Stimulated activated CD8-positive, alpha-beta memory T cell treated with anti-CD3 and anti-CD28 coated beads, Interleukin-7, amount 100 ng/mL, for 48 hours (primary cell): ENCODE results near the gene CAMK2N1.
"Not testable (repeated sequence)": the region's sequence is repeated elsewhere in the genome, so short reads cannot be mapped to it uniquely, and the experiment has no call there.

Experiments
- DNase-seq, 2 donors: peaks; one replicate each; pipeline ENCODE4 v3.0.0-alpha.2; 2020; ENCODE audit warnings: low read depth in 1 of 2; ENCODE audit errors: extremely low read depth in 1 of 2

The CAMK2N1 gene

GRCh38 chr1:20485527-20486456, at the start of gene CAMK2N1:
TSS of gene CAMK2N1 (minus strand) at chr1:20486210. CDS start at chr1:20485379, 831 bp downstream.
- DNase-seq: no peak

- DNase-seq: no peak
Observed at GRCh38 chr1:20534659-20535417, 48.8 kb upstream of the CAMK2N1 start.

GRCh38 chr1:20533635-20534034, 47.6 kb upstream of the CAMK2N1 start:
- DNase-seq: no peak

DNA sequence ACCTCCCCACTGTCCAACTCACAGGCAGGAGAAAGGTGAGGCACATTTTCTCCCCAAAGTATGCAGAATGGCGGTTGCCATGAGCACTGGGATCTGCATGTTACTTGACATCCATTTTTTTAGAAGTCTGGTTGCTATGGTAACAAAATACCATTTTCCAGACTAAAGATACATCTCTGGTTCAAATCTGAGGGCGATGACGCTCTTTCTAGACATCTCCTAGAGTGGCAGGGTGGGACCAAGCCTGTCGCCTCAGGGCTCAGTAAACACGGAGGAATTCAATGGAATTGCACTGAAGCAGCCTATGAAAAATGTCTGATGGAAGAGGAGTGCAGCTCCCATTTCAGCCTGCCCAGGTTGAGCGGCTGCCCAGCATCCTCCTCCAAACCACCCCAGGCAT, 44.9 kb upstream of the CAMK2N1 start:
- DNase-seq: no peak

GRCh38 chr1:20530306-20530705, 44.3 kb upstream of the CAMK2N1 start:
- no peak for DNase-seq

DNA sequence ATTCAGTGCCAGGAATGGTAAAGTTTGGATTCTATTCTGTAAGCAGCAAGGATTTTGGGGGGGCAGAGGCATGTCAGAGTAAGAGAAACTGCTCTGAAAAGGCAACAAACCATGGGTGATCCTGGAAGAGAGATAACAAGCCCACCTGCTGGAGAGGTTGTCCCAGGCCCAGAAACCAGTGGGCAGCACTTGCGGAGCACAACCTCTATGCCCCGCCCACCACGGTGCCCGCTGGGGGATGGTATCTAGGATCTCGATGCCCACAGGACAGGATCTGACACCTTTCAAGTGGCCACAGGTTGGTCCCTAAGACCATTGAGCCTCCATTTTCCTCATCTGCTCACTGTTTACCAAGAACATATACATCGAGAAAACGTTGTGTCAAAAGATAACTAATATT, 42.2 kb upstream of the CAMK2N1 start:
- DNase-seq: no peak

GRCh38 chr1:20526267-20526666, 40.3 kb upstream of the CAMK2N1 start:
- DNase-seq: no peak

DNA sequence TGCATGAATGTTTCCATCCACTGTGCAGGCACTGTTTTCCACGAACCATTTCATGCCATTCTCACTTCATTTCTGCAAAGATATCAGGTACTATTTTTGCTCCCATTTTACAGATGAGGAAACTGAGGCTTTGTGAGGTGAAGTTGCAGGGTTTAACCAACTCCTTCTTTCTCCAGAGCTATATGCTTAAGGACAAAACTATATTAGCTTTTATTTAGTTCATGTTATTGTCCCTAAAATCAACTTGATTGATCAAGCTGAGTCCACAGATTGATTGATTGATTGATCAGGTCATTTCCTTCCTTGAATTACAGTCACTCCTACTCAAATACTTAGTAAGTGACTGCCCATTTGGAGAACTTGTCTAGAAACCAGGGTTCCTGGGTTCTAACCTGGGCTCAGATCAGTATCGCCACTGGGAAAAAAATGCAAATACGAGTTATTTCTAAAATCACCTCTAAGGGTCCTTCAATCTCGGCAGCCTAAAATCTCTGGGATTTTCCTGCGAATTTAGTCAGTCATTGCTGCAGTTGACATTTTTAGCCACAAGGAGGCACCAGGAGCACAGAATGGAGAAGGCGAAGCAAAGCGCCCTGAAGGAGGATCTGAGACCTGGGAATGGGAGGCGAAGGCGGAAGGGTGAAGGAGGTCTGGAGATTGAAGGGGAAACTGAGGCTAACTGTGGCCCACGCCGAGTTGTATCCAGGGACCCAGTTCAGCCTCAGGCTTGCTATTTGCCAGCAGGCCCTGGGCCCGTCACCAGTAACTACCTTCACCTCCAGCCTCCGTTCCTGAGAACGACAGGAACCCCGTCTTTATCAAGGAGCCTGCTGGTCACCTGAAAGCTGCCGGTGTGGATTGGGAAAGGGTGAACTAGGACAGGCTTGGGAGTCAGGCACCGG, 36.2 kb upstream of the CAMK2N1 start:
- peak; percentile 7 to 42 for DNase-seq

- DNase-seq: not testable (repeated sequence)
Observed at GRCh38 chr1:20519609-20520262, 33.7 kb upstream of the CAMK2N1 start.

- no peak for DNase-seq
Observed at GRCh38 chr1:20511518-20512428, 25.8 kb upstream of the CAMK2N1 start.

GRCh38 chr1:20508411-20508771, 22.4 kb upstream of the CAMK2N1 start:
- no peak for DNase-seq

- peak; percentile 89 to 95 for DNase-seq
Observed at GRCh38 chr1:20507564-20508410, 21.8 kb upstream of the CAMK2N1 start, which contains the start of gene MUL1. TSS of gene MUL1 (minus strand) at chr1:20508151. CDS start at chr1:20508024, 127 bp downstream.

GRCh38 chr1:20507248-20507563, 21.2 kb upstream of the CAMK2N1 start:
- no peak for DNase-seq

DNA sequence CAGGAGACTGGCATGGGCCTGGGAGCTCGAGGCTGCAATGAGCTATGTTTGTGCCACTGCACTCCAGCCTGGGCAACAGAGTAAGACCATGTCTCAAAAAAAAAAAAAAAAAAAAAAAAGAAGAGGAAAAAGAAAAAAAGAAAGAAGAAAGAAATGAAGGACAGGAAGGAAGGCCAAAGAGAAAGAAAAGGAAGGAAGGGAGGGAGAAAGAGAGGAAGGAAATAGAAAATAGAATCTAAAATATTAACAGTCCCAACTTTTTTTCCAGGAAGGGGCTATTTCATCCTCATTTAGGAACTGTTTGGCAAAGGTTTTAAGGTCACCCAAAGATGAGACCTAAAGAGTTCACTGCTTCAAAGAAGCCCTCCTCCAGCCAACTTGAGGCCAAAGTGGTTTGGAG, 19.5 kb upstream of the CAMK2N1 start:
- no peak for DNase-seq

DNA sequence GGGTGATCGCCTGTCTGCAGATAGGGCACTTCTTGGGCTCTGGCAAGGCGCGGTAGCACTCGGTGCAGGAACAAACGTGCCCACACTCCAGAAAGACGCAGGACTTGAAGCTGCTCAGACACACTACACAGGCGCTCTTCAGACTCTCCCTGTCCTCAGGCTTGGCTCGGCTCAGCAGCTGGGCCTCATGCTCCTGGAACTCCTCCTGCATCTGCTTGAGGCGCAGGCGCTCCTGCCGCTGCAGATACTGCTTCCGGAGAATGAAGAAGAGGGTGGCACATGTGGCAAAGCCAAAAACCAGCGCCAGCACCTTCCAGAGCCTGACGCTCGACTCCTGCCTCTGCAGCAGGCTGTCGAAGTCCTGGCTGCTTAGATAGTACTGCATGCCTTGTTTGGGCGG, 14.7 kb upstream of the CAMK2N1 start:
- no peak for DNase-seq

GRCh38 chr1:20499718-20500117, 13.7 kb upstream of the CAMK2N1 start:
- no peak for DNase-seq

- no peak for DNase-seq
Observed at GRCh38 chr1:20499105-20499504, 13.1 kb upstream of the CAMK2N1 start.

DNA sequence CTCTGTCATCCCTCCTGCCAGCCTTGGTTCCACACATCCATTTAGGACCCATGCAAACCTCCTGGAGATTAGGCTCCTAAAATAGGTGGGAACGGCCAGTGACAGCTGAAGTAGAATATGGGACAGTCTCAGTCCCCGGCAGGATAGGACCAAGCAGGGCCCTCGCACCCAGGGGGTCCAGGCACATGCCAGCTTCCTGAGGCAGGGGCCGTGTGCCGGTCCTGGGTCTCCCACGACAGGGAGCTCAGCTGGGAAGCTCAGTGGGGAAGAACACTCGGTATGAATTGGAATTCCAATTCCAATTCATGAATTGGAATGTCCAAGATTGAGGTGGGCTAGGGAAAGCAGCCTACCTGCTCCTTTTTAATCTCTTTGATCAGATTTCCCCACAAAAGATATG, 12.1 kb upstream of the CAMK2N1 start:
- no peak for DNase-seq

- no peak for DNase-seq
Observed at GRCh38 chr1:20497506-20497905, 11.5 kb upstream of the CAMK2N1 start.
